Fibroblast of peridontal ligament (primary cell): ENCODE measurements around the gene CDC20.
"Not testable (repeated sequence)": the region's sequence is repeated elsewhere in the genome, so short reads cannot be mapped to it uniquely, and the experiment has no call there.

ENCODE experiments used
- DNase-seq: peaks from one replicate; pipeline ENCODE4 v3.0.0-alpha.2; 2010; ENCODE audit errors: extremely low read depth

CDC20 gene

GRCh38 chr1:43358121-43358745 is 548 bp upstream of the CDC20 start:
- DNase-seq: peak; percentile 42

GRCh38 chr1:43359696-43360095 is 915 bp downstream of the CDC20 start:
- DNase-seq: no peak

GRCh38 chr1:43360616-43361015 is 1.8 kb downstream of the CDC20 start:
- no peak for DNase-seq

- no peak for DNase-seq
Measured at GRCh38 chr1:43363283-43363934, 4.6 kb downstream of the CDC20 start.

GRCh38 chr1:43363935-43364525 is 5.2 kb downstream of the CDC20 start:
- no peak for DNase-seq

GRCh38 chr1:43365678-43366077 is 6.9 kb downstream of the CDC20 start:
- DNase-seq: no peak

- no peak for DNase-seq
Measured at GRCh38 chr1:43366179-43366578, 7.4 kb downstream of the CDC20 start.

GRCh38 chr1:43366601-43367025 is 7.8 kb downstream of the CDC20 start:
- DNase-seq: no peak

GRCh38 chr1:43367026-43367903 is 8.5 kb downstream of the CDC20 start:
- DNase-seq: no peak

GRCh38 chr1:43367904-43368645 is 9.3 kb downstream of the CDC20 start, which contains the start of gene ELOVL1:
Gene ELOVL1, minus strand, starts transcription at chr1:43368011. Its CDS starts 2,402 bp downstream, at chr1:43365609.
- DNase-seq: peak; percentile 70

GRCh38 chr1:43368646-43369020 is 9.9 kb downstream of the CDC20 start:
- no peak for DNase-seq

GRCh38 chr1:43369779-43370178 is 11.0 kb downstream of the CDC20 start:
- DNase-seq: not testable (repeated sequence)

- DNase-seq: no peak
Measured at GRCh38 chr1:43370564-43370963, 11.8 kb downstream of the CDC20 start.

GRCh38 chr1:43372172-43372571 is 13.4 kb downstream of the CDC20 start:
- DNase-seq: no peak

GRCh38 chr1:43373066-43373940 is 14.5 kb downstream of the CDC20 start:
- peak; percentile 66 for DNase-seq

- no peak for DNase-seq
Measured at GRCh38 chr1:43376723-43377235, 18.0 kb downstream of the CDC20 start.

GRCh38 chr1:43377831-43378230 is 19.1 kb downstream of the CDC20 start:
- DNase-seq: no peak

GRCh38 chr1:43379476-43379875 is 20.7 kb downstream of the CDC20 start:
- no peak for DNase-seq

- no peak for DNase-seq
Measured at GRCh38 chr1:43381612-43382011, 22.8 kb downstream of the CDC20 start.
